PC-9 (cell line): Measurements from ENCODE around the gene GRM8.

Experiments used
- EZH2 ChIP-seq: fragments of 200-600 bp; sonication (generic); IDR thresholded peaks from 2 replicates; pipeline ENCODE4 v1.8.0; 2017; ENCODE audit warnings: antibody characterized with exemption, low read depth
- TF ChIP-seq, protein P1 (sequence below): fragments of 200-600 bp; sonication (generic); conservative IDR thresholded peaks from 2 replicates; pipeline ENCODE4 v1.6.1; 2017; ENCODE audit warnings: mixed run types, antibody characterized with exemption, mild to moderate bottlenecking, moderate library complexity

DNA sequence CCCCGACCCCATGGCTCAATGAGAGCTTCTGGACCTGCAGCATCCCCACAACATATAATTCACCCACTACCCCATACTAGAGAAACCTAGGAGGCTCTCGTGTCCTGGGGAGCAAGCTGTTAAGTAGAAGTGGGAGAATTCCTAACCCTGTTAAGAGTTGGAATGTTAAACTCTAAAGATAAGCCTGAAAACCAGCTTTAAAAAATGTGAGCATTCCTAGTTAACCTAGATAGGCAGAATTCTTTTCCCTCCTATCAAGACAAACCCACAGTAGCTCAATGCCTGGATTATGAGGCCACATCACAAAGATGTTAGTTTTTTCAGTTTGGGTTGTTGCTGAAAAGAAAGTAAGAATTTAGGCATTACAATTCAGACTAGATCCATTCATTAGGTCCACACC lies 42.9 kb downstream of the GRM8 start:
- TF ChIP-seq, protein P1, sequence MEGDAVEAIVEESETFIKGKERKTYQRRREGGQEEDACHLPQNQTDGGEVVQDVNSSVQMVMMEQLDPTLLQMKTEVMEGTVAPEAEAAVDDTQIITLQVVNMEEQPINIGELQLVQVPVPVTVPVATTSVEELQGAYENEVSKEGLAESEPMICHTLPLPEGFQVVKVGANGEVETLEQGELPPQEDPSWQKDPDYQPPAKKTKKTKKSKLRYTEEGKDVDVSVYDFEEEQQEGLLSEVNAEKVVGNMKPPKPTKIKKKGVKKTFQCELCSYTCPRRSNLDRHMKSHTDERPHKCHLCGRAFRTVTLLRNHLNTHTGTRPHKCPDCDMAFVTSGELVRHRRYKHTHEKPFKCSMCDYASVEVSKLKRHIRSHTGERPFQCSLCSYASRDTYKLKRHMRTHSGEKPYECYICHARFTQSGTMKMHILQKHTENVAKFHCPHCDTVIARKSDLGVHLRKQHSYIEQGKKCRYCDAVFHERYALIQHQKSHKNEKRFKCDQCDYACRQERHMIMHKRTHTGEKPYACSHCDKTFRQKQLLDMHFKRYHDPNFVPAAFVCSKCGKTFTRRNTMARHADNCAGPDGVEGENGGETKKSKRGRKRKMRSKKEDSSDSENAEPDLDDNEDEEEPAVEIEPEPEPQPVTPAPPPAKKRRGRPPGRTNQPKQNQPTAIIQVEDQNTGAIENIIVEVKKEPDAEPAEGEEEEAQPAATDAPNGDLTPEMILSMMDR, result no peak
- TF ChIP-seq EZH2, result no peak
